GM12878 (cell line): ENCODE measurements around the gene RBMS3.

Experiments
- CREM ChIP-seq: IDR thresholded peaks from 2 replicates; pipeline ENCODE4 v1.6.1; 2014; ENCODE audit warnings: antibody characterized with exemption, low read depth
- IRF3 ChIP-seq: fragments of 450-650 bp; IDR thresholded peaks from 2 replicates; pipeline ENCODE4 v1.6.1; 2014; ENCODE audit warnings: mild to moderate bottlenecking
- JUND ChIP-seq: IDR thresholded peaks from 2 replicates; pipeline ENCODE4 v1.6.1; 2012; ENCODE audit warnings: low read depth, mild to moderate bottlenecking, low read length, improper control_type of control experiment, moderate library complexity
- POLR2AphosphoS5 ChIP-seq: IDR thresholded peaks from 2 replicates; pipeline ENCODE4 v1.6.1; 2011; ENCODE audit warnings: mild to moderate bottlenecking, low read length, inconsistent platforms
- TAF1 ChIP-seq: IDR thresholded peaks from 2 replicates; pipeline ENCODE4 v1.6.1; 2011; ENCODE audit warnings: mild to moderate bottlenecking, low read depth, low read length, borderline replicate concordance

- TF ChIP-seq POLR2AphosphoS5 (no peak), TAF1 (no peak), CREM (no peak), JUND (no peak), IRF3 (no peak)
Measured at GRCh38 chr3:29605845-29606244, 325.0 kb downstream of the RBMS3 start.
